HepG2 (cell line): Measurements from ENCODE around the gene DAB2. TPM values are rescaled to one million over a fixed set of nuclear protein-coding genes. Genes with fewer than 3 reads are reported as not detected.

Experiments
- ATAC-seq: fragments of 200-7000 bp; cut with Tn5 transposase; 3 replicates; pipeline ENCODE4 v1.9.1; 2020; ENCODE audit warnings: mild to moderate bottlenecking, moderate library complexity
- BruUV-seq: library from RNA; stranded (reverse); fragments of 400-500 nt; replicated peaks from 2 replicates; lab custom pipeline; 2021; lab: Mats Ljungman, UMichigan
- CTCF ChIA-PET: fragments of 300-600 bp; formaldehyde crosslinking; extraction: SDS; loops from one replicate; lab custom pipeline; 2021; ENCODE audit warnings: low total read pairs, inconsistent platforms, low intra/inter-chr PET ratio; lab: Yijun Ruan, JAX
- POLR2A ChIA-PET: fragments of 350-600 bp; sonication (Branson Sonifier 250); formaldehyde crosslinking; loops from one replicate; lab custom pipeline; 2020; ENCODE audit warnings: antibody characterized with exemption, inconsistent platforms; lab: Yijun Ruan, JAX
- DNase-seq: peaks from one replicate; pipeline ENCODE4 v3.0.0-alpha.2; 2015; ENCODE audit warnings: low spot score
- FAIRE-seq: peaks from 3 replicates; lab custom pipeline; 2011; peaks lifted over from hg19 to GRCh38; lab: Jason Lieb, UNC
- H2AFZ ChIP-seq: one replicate; pipeline ENCODE4 v1.6.1; 2011; ENCODE audit warnings: low read length, inconsistent platforms
- H3K27ac ChIP-seq: fragments of 300-600 bp; 3 replicates; pipeline ENCODE4 v1.8.0; 2011; ENCODE audit warnings: mixed run types, mild to moderate bottlenecking, mixed read lengths, low read length, inconsistent platforms; ENCODE audit not compliant: insufficient read depth; ENCODE audit errors: extremely low read length
- H3K27me3 ChIP-seq, 2 experiments: fragments of 200-600 bp in 1 of 2; 2 replicates in 1 of 2; 3 replicates in 1 of 2; pipeline versions ENCODE4 v1.6.0 to v1.8.0; 2011; ENCODE audit warnings: low read length in 2 of 2, mild to moderate bottlenecking in 2 of 2, moderate library complexity in 2 of 2, inconsistent platforms in 1 of 2; ENCODE audit not compliant: insufficient read depth in 2 of 2, control insufficient read depth in 1 of 2
- H3K36me3 ChIP-seq, 2 experiments: fragments of 200-600 bp in 1 of 2; replicated peaks in 1 of 2; 2 replicates in 1 of 2; 3 replicates in 1 of 2; pipeline versions ENCODE4 v1.5.1 to v1.8.0; 2011; ENCODE audit warnings: low read length in 2 of 2, inconsistent platforms in 1 of 2; ENCODE audit not compliant: insufficient read depth in 2 of 2, control insufficient read depth in 1 of 2
- H3K4me1 ChIP-seq: 2 replicates; pipeline ENCODE4 v1.5.1; 2012; ENCODE audit warnings: low read length, inconsistent platforms; ENCODE audit not compliant: insufficient read depth
- H3K4me2 ChIP-seq: 2 replicates; pipeline ENCODE4 v1.6.0; 2011; ENCODE audit warnings: low read depth, low read length, inconsistent platforms
- H3K4me3 ChIP-seq, 3 experiments: fragments of 200-600 bp in 1 of 3; sonication (generic), shearing (Covaris generic) in 1 of 3; replicated peaks in 1 of 3; 2 replicates each; pipeline ENCODE4 v1.5.1; 2011 to 2016; ENCODE audit warnings: low read length in 3 of 3, inconsistent platforms in 2 of 3, low read depth in 2 of 3, mild to moderate bottlenecking in 2 of 3, control low read depth in 1 of 3, mixed read lengths in 1 of 3; ENCODE audit not compliant: insufficient read depth in 1 of 3
- H3K79me2 ChIP-seq: one replicate; pipeline ENCODE4 v1.6.1; 2011; ENCODE audit warnings: low read length, inconsistent platforms; ENCODE audit not compliant: insufficient read depth
- H3K9ac ChIP-seq: 2 replicates; pipeline ENCODE4 v1.6.0; 2011; ENCODE audit warnings: mild to moderate bottlenecking, low read depth, low read length, inconsistent platforms; ENCODE audit not compliant: insufficient read depth
- H3K9me3 ChIP-seq: 2 replicates; pipeline ENCODE4 v1.5.1; 2012; ENCODE audit warnings: mild to moderate bottlenecking, low read length
- H4K20me1 ChIP-seq: 2 replicates; pipeline ENCODE4 v1.6.0; 2011; ENCODE audit warnings: inconsistent platforms, mild to moderate bottlenecking, low read length, moderate library complexity; ENCODE audit not compliant: insufficient read depth
- AGO1 ChIP-seq: fragments of 200-400 bp; formaldehyde crosslinking; IDR thresholded peaks from 2 replicates; pipeline ENCODE4 v1.6.1; 2017; ENCODE audit warnings: mild to moderate bottlenecking, low read depth, low read length, moderate library complexity; ENCODE audit not compliant: poor library complexity, severe bottlenecking
- CENPT ChIP-seq: sonication (generic); formaldehyde crosslinking; IDR thresholded peaks from 2 replicates; pipeline ENCODE4 v1.8.0; 2022; ENCODE audit warnings: low read depth, mild to moderate bottlenecking, moderate library complexity, missing genetic modification reagents
- HCFC1 ChIP-seq: fragments of 150-350 bp; IDR thresholded peaks from 2 replicates; pipeline ENCODE4 v1.6.1; 2014; ENCODE audit warnings: low read depth, low read length
- MIER2 ChIP-seq: IDR thresholded peaks from 2 replicates; pipeline ENCODE4 v1.6.1; 2016; ENCODE audit warnings: missing biosample characterization, missing genetic modification reagents
- MLLT10 ChIP-seq: sonication (generic); formaldehyde crosslinking; IDR thresholded peaks from 2 replicates; pipeline ENCODE4 v1.4.0; 2020; ENCODE audit warnings: missing genetic modification reagents
- REST ChIP-seq, 2 experiments: IDR thresholded peaks; 2 replicates each; pipeline ENCODE4 v1.6.1; 2011 to 2012; ENCODE audit warnings: low read length in 2 of 2, borderline replicate concordance in 1 of 2, low read depth in 1 of 2, mild to moderate bottlenecking in 1 of 2, moderate library complexity in 1 of 2
- ZBTB38 ChIP-seq: sonication (generic); formaldehyde crosslinking; IDR thresholded peaks from 2 replicates; pipeline ENCODE4 v1.5.1; 2020; ENCODE audit warnings: mild to moderate bottlenecking, missing genetic modification reagents
- ZNF333 ChIP-seq: sonication (generic); formaldehyde crosslinking; IDR thresholded peaks from 2 replicates; pipeline ENCODE4 v1.4.0; 2020; ENCODE audit warnings: mild to moderate bottlenecking, missing genetic modification reagents, borderline replicate concordance
- ZNF720 ChIP-seq: sonication (generic); formaldehyde crosslinking; IDR thresholded peaks from 2 replicates; pipeline ENCODE4 v1.4.0; 2020; ENCODE audit warnings: missing genetic modification reagents
- ZNF776 ChIP-seq: sonication (generic); formaldehyde crosslinking; IDR thresholded peaks from 2 replicates; pipeline ENCODE4 v1.4.0; 2020; ENCODE audit warnings: mild to moderate bottlenecking, missing genetic modification reagents
- ZNF878 ChIP-seq: sonication (generic); formaldehyde crosslinking; IDR thresholded peaks from 2 replicates; pipeline ENCODE4 v1.8.1; 2023; ENCODE audit warnings: mild to moderate bottlenecking, missing genetic modification reagents, moderate library complexity
- ZSCAN20 ChIP-seq: sonication (generic); formaldehyde crosslinking; IDR thresholded peaks from 2 replicates; pipeline ENCODE4 v1.4.0; 2020; ENCODE audit warnings: missing genetic modification reagents, mild to moderate bottlenecking, borderline replicate concordance
- ZZZ3 ChIP-seq: sonication (generic); formaldehyde crosslinking; IDR thresholded peaks from 2 replicates; pipeline ENCODE4 v1.4.0; 2020; ENCODE audit warnings: missing genetic modification reagents, mild to moderate bottlenecking, borderline replicate concordance
- WGBS: methylation state at CpG from one replicate; pipeline ENCODE4 v1.1.6; 2017; ENCODE audit warnings: low lambda C conversion rate; 5-methylcytosine and 5-hydroxymethylcytosine counted together
- in situ Hi-C: cut with HindIII; loops from 2 replicates; pipeline ENCODE4 v1.10.0; 2017; ENCODE audit warnings: low pct_unique_long_range_greater_than_20kb; ENCODE audit not compliant: extremely low pct_ligation_motif_present
- intact Hi-C: fragments of 100-400 bp; cut with micrococcal nuclease; formaldehyde crosslinking; loops from one replicate; pipeline ENCODE4 v1.10.0; 2022; ENCODE audit not compliant: unreplicated experiment
- polyA plus RNA-seq, 8 experiments: library from polyadenylated mRNA; depleted of rRNA in 3 of 8; stranded (reverse) in 7 of 8; unstranded in 1 of 8; fragments of >200 nt; fragmentation: Illumina TruSeq in 4 of 8; extraction: Trizol in 4 of 8; gene quantifications; 2 replicates each; pipeline versions ENCODE4 v1.2.1 to v1.2.3, GENCODE V29; 2011 to 2016; ENCODE audit warnings: low read depth in 4 of 8, missing spikeins in 1 of 8, mixed read lengths in 1 of 8; ENCODE audit not compliant: insufficient read depth in 1 of 8
- total RNA-seq, 5 experiments: library from RNA; depleted of rRNA; stranded (reverse); fragments of >200 nt; fragmentation: Illumina TruSeq; extraction: Trizol; gene quantifications; 2 replicates each; pipeline ENCODE4 v1.2.3, GENCODE V29; 2016; ENCODE audit warnings: low read depth in 1 of 5
- TF ChIP-seq, protein P1 (sequence below): sonication (generic); formaldehyde crosslinking; IDR thresholded peaks from 2 replicates; pipeline ENCODE4 v1.4.0; 2020; ENCODE audit warnings: mild to moderate bottlenecking, missing genetic modification reagents
- TF ChIP-seq, protein P2 (sequence below), 2 experiments: sonication (generic) in 1 of 2; formaldehyde crosslinking in 1 of 2; IDR thresholded peaks; 2 replicates each; pipeline versions ENCODE4 v1.5.1 to v1.6.1; 2011 to 2020; ENCODE audit warnings: borderline replicate concordance in 1 of 2, low read depth in 1 of 2, low read length in 1 of 2, mild to moderate bottlenecking in 1 of 2, missing genetic modification reagents in 1 of 2, moderate library complexity in 1 of 2
- TF ChIP-seq, protein P3 (sequence below): sonication (generic); formaldehyde crosslinking; IDR thresholded peaks from 2 replicates; pipeline ENCODE4 v1.4.0; 2020; ENCODE audit warnings: missing genetic modification reagents, borderline replicate concordance

Gene DAB2
- total and polyA plus RNA-seq, 2 of the 13 experiments (the other 11 are each of a cell fraction or from before 2014, with no cell fraction given) = 6.4 to 6.5 TPM

DNA sequence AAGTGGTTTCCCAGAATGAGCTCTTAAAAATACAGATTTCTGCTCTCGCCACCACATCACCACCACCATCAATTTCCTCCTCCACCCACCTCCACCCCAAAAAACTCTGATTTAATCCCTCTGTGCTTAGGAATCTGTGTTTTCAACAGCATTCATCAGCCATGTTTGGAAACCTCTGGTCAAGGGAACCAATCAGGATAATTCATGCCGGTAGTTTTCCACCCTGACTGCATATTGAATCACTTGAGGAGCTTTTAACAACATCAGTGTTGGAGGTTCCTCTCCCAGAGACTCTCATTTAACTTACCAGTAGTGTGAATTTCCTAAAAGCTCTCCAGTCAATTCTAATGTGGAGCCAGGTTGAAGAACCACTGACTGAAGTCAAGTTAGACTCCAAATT, 46.0 kb upstream of the DAB2 start (continued):
- TF ChIP-seq, protein P1, sequence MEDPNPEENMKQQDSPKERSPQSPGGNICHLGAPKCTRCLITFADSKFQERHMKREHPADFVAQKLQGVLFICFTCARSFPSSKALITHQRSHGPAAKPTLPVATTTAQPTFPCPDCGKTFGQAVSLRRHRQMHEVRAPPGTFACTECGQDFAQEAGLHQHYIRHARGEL (CRISPR knock-in tag) = no peak
- TF ChIP-seq CENPT (no peak), ZNF878 (CRISPR knock-in tag) (no peak), ZNF333 (CRISPR knock-in tag) (no peak), ZNF720 (CRISPR knock-in tag) (no peak), HCFC1 (no peak), MIER2 (no peak)

DNA sequence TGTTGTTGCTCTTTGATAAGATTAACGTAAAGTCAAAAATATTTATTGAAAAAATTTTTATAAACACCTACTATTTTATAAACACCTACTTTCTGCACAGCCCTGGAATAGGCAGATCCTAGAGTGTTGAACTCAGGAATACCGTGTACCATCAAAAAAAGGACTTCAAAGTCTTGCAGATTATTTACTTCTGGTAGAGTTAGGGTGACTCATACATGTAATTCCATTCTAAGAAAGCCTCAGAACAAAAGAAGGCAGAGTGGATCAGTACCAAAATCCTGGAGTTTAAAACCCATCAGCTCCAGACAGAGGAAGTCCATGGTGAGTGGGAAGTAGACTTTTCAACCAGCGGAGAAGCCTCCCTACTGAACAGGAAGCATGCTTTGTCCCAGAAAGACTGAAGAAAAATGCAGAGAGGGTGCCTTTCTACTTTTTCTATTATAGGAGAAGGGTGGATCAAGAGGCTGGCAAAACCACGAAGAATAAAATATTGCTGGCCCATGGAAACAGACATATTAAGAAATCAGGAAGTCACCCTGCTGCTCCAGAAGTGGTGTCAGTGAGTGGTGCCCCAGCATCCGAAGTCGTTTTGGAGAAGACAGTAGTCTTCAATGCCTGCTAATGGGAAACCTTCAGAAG, 45.1 kb upstream of the DAB2 start:
- in situ Hi-C loops = no loop called here
- TF ChIP-seq MLLT10 (CRISPR knock-in tag) (no peak), ZNF776 (CRISPR knock-in tag) (no peak), ZSCAN20 (no peak), ZBTB38 (CRISPR knock-in tag) (no peak), ZZZ3 (CRISPR knock-in tag) (no peak), REST (IDR thresholded peaks at IDR 0.05; ENCODE audit: borderline replicate concordance in 1 of 2, low read depth in 1 of 2, low read length in 2 of 2) (no peak), AGO1 (no peak)
- TF ChIP-seq, protein P2, sequence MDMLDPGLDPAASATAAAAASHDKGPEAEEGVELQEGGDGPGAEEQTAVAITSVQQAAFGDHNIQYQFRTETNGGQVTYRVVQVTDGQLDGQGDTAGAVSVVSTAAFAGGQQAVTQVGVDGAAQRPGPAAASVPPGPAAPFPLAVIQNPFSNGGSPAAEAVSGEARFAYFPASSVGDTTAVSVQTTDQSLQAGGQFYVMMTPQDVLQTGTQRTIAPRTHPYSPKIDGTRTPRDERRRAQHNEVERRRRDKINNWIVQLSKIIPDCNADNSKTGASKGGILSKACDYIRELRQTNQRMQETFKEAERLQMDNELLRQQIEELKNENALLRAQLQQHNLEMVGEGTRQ (IDR thresholded peaks at IDR 0.05; ENCODE audit: low read depth, low read length) = no peak
- TF ChIP-seq, protein P2 (CRISPR knock-in tag; IDR thresholded peaks at IDR 0.05; ENCODE audit: borderline replicate concordance) = no peak
- TF ChIP-seq, protein P3, sequence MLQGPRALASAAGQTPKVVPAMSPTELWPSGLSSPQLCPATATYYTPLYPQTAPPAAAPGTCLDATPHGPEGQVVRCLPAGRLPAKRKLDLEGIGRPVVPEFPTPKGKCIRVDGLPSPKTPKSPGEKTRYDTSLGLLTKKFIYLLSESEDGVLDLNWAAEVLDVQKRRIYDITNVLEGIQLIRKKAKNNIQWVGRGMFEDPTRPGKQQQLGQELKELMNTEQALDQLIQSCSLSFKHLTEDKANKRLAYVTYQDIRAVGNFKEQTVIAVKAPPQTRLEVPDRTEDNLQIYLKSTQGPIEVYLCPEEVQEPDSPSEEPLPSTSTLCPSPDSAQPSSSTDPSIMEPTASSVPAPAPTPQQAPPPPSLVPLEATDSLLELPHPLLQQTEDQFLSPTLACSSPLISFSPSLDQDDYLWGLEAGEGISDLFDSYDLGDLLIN (CRISPR knock-in tag) = no peak

More for the DNA sequence above, 45.1 kb upstream of the DAB2 start:
- intact Hi-C loops = no loop called here
- H3K9me3 ChIP-seq = no peaks in the 10 kb centered on the region
- DNase-seq = no peak
- no peaks in the 10 kb centered on the region for H3K79me2 ChIP-seq
- H4K20me1 ChIP-seq = no peaks in the 10 kb centered on the region
- ChIA-PET POLR2A (no interaction called here), CTCF (no interaction called here)
- ATAC-seq = no peak
- FAIRE-seq = no peak
- H3K27ac ChIP-seq = no peak overlapping the region
- no TSS peak for BruUV-seq
- H2AFZ ChIP-seq = no peak overlapping the region
- H3K9ac ChIP-seq = no peak overlapping the region
- H3K4me1 ChIP-seq = no peaks in the 10 kb centered on the region
- 25% methylated on average over 6 of the region's 6 CpGs for WGBS
- no peaks in the 10 kb centered on the region for H3K27me3 ChIP-seq
- H3K4me2 ChIP-seq = no peak overlapping the region
- H3K4me3 ChIP-seq = no peak overlapping the region
- no peaks in the 10 kb centered on the region for H3K36me3 ChIP-seq
